Stimulated activated CD4-positive, alpha-beta T cell treated with anti-CD3 and anti-CD28 coated beads, Interleukin-4, amount 100 ng/mL, for 1 hour (primary cell): ENCODE measurements around the gene VDAC2.

Source experiments
- DNase-seq: peaks from one replicate; pipeline ENCODE4 v3.0.0-alpha.2; 2020

VDAC2 gene

GRCh38 chr10:75254739-75255138 is 44.1 kb downstream of the VDAC2 start:
- no peak for DNase-seq

- no peak for DNase-seq
Observed at GRCh38 chr10:75260990-75261389, 50.4 kb downstream of the VDAC2 start.

- DNase-seq: no peak
Observed at GRCh38 chr10:75261813-75262705, 51.5 kb downstream of the VDAC2 start.

- DNase-seq: no peak
Observed at GRCh38 chr10:75263806-75264205, 53.2 kb downstream of the VDAC2 start.

- no peak for DNase-seq
Observed at GRCh38 chr10:75265856-75266255, 55.3 kb downstream of the VDAC2 start.

GRCh38 chr10:75266945-75267344 is 56.3 kb downstream of the VDAC2 start:
- DNase-seq: no peak

- no peak for DNase-seq
Observed at GRCh38 chr10:75269605-75270004, 59.0 kb downstream of the VDAC2 start.

- no peak for DNase-seq
Observed at GRCh38 chr10:75272094-75272493, 61.5 kb downstream of the VDAC2 start.

GRCh38 chr10:75272896-75273295 is 62.3 kb downstream of the VDAC2 start:
- DNase-seq: no peak

- no peak for DNase-seq
Observed at GRCh38 chr10:75276069-75276872, 65.7 kb downstream of the VDAC2 start.

- DNase-seq: no peak
Observed at GRCh38 chr10:75280236-75280635, 69.6 kb downstream of the VDAC2 start.
